Upper lobe of right lung (tissue), 1 donor: ENCODE data around the gene TMEM135. TPM values are rescaled to one million over a fixed set of nuclear protein-coding genes. Genes with fewer than 3 reads are reported as not detected.

Experiments
- ATAC-seq: fragments of 200-7000 bp; cut with Tn5 transposase; one replicate; pipeline ENCODE4 v1.9.1; 2020; ENCODE audit warnings: mild to moderate bottlenecking, moderate library complexity
- DNase-seq: peaks from one replicate; pipeline ENCODE4 v3.0.0-alpha.2; 2020
- H3K27ac ChIP-seq: fragments of 200-600 bp; one replicate; pipeline ENCODE4 v1.8.0; 2022
- H3K27me3 ChIP-seq: fragments of 200-600 bp; one replicate; pipeline ENCODE4 v1.8.0; 2022; ENCODE audit warnings: mild to moderate bottlenecking
- H3K36me3 ChIP-seq: fragments of 200-600 bp; one replicate; pipeline ENCODE4 v1.8.0; 2022
- H3K4me1 ChIP-seq: fragments of 200-600 bp; one replicate; pipeline ENCODE4 v1.8.0; 2022
- H3K4me3 ChIP-seq: fragments of 200-600 bp; one replicate; pipeline ENCODE4 v1.8.0; 2022; ENCODE audit warnings: mild to moderate bottlenecking
- H3K9me3 ChIP-seq: fragments of 200-600 bp; one replicate; pipeline ENCODE4 v1.8.0; 2022
- intact Hi-C: fragments of 100-400 bp; cut with DNase I; formaldehyde crosslinking; loops from one replicate; pipeline ENCODE4 v1.11.0; 2022
- total RNA-seq: library from RNA; stranded (reverse); fragmentation: NEBNext Ultra II Directional; extraction: Animal tissue kit (Norgen Biotek cat#: 25700); gene quantifications from one replicate; pipeline ENCODE4 v1.2.1, GENCODE V29; 2021
- TF ChIP-seq, protein P1 (sequence below): fragments of 200-600 bp; IDR thresholded peaks from one replicate; pipeline ENCODE4 v1.8.0; 2022; ENCODE audit warnings: antibody characterized with exemption
- donor health status: DM: no; HTN: yes; CAD: no; lungs with severe emphysema.

TMEM135 gene
- total RNA-seq, 1 donor from 2014 or later, result 24.5 TPM

DNA sequence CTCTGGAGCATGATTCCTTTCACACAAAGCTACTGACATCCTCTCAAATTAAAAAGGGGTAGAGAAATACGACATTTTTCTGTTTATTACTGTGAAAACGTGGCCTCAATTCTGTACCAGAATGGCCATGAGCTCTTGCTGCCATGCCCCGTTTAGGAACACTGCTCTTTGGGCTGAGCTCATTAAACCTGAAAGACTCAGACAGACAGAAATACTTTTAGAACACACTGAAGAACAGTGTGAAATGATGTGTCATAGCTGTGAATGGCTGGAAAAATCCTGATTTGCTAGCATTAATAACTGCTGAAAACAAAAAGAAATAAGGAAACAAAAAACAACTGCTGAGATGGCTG lies 32.2 kb upstream of the TMEM135 start:
- Histone ChIP-seq H3K9me3 (no peaks in the 10 kb centered on the region), H3K36me3 (no peaks in the 10 kb centered on the region), H3K4me3 (no peak overlapping the region), H3K4me1 (no peaks in the 10 kb centered on the region), H3K27me3 (no peaks in the 10 kb centered on the region), H3K27ac (no peak overlapping the region)
- TF ChIP-seq, protein P1, sequence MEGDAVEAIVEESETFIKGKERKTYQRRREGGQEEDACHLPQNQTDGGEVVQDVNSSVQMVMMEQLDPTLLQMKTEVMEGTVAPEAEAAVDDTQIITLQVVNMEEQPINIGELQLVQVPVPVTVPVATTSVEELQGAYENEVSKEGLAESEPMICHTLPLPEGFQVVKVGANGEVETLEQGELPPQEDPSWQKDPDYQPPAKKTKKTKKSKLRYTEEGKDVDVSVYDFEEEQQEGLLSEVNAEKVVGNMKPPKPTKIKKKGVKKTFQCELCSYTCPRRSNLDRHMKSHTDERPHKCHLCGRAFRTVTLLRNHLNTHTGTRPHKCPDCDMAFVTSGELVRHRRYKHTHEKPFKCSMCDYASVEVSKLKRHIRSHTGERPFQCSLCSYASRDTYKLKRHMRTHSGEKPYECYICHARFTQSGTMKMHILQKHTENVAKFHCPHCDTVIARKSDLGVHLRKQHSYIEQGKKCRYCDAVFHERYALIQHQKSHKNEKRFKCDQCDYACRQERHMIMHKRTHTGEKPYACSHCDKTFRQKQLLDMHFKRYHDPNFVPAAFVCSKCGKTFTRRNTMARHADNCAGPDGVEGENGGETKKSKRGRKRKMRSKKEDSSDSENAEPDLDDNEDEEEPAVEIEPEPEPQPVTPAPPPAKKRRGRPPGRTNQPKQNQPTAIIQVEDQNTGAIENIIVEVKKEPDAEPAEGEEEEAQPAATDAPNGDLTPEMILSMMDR, result no peak
- intact Hi-C loops, result no loop called here
- ATAC-seq, result no peak
- DNase-seq, result no peak

DNA sequence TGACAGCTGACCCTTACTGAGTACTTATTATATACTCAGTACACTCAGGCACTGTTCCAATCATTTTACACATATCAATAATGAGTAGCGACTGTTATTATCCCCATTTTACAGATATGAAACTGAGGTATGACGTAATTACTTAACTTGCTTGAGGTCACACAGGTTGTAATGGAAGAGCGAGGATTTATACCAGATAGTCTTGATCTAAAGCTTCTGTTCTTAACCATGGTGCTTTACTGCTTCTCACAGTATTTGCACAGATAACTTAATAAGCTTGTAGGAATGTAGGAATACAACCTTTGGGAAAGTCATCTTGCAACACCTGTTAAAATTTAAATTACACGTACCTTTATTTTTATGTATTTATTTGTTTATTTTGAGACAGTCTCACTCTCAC lies 31.7 kb upstream of the TMEM135 start:
- H3K27me3 ChIP-seq, result no peaks in the 10 kb centered on the region

DNA sequence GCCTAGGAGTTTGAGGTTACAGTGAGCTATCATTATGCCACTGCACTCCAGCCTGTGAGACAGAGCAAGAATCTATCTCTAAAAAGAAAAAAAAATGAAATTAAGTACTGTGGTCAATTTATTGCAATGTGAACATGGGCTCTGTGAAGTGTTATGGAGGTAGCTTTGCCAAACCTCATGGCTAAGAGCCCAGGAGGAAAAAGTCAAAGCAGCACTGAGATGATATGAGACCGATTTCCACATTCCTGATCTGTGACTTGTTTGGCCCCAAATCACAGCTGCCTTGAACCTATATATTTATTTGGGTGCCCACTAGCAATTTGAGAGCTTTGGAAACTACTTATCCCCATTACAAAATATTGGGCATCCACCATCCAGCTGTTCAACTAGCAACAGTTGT lies 29.8 kb upstream of the TMEM135 start:
- Histone ChIP-seq H3K36me3 (no peaks in the 10 kb centered on the region), H3K4me1 (no peaks in the 10 kb centered on the region), H3K4me3 (no peak overlapping the region), H3K27ac (no peak overlapping the region), H3K9me3 (no peaks in the 10 kb centered on the region), H3K27me3 (no peaks in the 10 kb centered on the region)
- intact Hi-C loops, result no loop called here
- TF ChIP-seq, protein P1, result no peak
- ATAC-seq, result no peak
- no peak for DNase-seq

More for the DNA sequence above, 31.7 kb upstream of the TMEM135 start:
- TF ChIP-seq, protein P1, result no peak
- Histone ChIP-seq H3K4me1 (no peaks in the 10 kb centered on the region), H3K27ac (no peak overlapping the region), H3K36me3 (no peaks in the 10 kb centered on the region), H3K4me3 (no peak overlapping the region), H3K9me3 (no peaks in the 10 kb centered on the region)
- DNase-seq (no peak), ATAC-seq (no peak)
- intact Hi-C loops, result no loop called here

- intact Hi-C loops, result no loop called here
- ATAC-seq (peak; percentile 27), DNase-seq (no peak)
- no peak overlapping the region for H3K4me3 ChIP-seq
- no peaks in the 10 kb centered on the region for H3K36me3 ChIP-seq
- H3K27ac ChIP-seq, result no peak overlapping the region
- no peaks in the 10 kb centered on the region for H3K27me3 ChIP-seq
- no peaks in the 10 kb centered on the region for H3K9me3 ChIP-seq
- TF ChIP-seq, protein P1, result no peak
- H3K4me1 ChIP-seq, result no peaks in the 10 kb centered on the region
Observed at GRCh38 chr11:87012089-87012488, 25.6 kb upstream of the TMEM135 start.

DNA sequence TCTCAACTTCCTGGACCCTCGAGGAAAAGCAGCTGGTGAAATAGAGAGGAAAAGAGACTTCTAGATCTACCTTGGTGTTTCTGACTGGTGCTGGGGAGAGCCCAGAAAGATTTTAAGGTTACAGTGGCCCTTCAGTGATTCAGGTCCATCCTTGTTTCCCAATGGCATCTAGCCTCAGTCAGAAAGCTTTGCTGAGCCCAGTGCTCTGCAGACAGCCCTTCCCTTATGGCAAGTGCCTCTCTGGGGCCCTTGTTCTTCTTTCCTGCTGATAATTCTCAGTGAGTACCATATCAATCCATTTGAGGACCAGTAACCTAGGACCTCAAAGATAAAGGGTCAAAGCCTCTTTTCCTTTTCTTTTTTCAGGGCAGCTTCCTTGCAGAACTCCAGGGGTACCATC lies 25.1 kb upstream of the TMEM135 start:
- TF ChIP-seq, protein P1, result no peak
- Histone ChIP-seq H3K36me3 (no peaks in the 10 kb centered on the region), H3K27me3 (no peaks in the 10 kb centered on the region), H3K4me3 (no peak overlapping the region), H3K27ac (no peak overlapping the region), H3K9me3 (no peaks in the 10 kb centered on the region), H3K4me1 (no peaks in the 10 kb centered on the region)
- ATAC-seq (no peak), DNase-seq (no peak)
- intact Hi-C loops, result no loop called here
